Stimulated activated naive CD4-positive, alpha-beta T cell treated with Interleukin-2 at 50 U/mL for 16 hours (primary cell): ENCODE results near the gene ACTL8.

Experiments used
- DNase-seq: peaks from one replicate; lab custom pipeline; 2025; lab: John Stamatoyannopoulos, UW

The ACTL8 gene

DNA sequence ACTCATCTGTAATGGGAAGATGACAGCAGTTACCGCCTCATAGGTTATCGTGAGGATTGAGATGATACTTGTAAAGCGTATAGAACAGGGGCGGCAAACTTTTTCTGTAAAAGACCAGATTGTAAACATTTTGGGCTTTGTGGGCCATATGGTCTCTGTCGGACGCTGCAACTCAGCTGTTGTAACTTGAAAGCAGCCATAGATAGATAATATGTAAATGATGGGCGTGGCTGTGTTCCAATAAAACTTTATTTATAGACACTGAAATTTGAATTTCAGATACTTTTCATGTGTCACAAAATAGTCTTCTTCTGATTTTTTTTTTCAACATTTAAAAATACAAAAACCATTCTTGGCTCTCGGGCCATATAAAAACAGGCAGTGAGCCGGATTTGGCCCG lies 15.8 kb downstream of the ACTL8 start:
- DNase-seq: no peak

DNA sequence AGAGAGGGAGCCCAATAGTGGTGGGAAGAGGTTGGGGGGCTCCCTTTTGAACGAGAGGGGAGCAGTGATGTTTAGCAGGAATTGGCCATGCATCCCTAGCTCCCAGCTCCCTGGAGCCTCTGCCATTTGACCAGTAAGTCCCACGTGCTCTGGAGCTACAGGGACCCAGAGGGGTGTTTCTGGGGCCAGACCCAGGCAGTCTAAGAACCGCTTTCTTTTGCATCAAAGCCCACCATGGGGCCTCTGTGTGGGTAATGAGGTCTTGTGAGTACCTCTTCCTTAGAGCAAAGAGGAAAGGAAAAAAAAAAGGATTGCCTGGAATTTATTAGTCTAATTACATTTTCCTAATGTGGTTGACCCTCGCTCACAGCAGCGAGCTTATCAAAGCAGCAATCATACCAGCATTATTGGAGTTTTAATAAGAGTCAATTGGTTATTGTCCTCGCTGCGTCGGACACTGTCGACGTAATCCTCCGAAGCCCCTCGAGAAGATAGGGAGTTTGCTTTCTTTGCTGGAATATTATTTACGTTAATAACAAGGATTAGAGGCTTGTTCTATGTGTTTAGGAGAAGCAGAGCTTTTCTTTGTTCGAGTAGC lies 17.6 kb downstream of the ACTL8 start:
- no peak for DNase-seq

DNA sequence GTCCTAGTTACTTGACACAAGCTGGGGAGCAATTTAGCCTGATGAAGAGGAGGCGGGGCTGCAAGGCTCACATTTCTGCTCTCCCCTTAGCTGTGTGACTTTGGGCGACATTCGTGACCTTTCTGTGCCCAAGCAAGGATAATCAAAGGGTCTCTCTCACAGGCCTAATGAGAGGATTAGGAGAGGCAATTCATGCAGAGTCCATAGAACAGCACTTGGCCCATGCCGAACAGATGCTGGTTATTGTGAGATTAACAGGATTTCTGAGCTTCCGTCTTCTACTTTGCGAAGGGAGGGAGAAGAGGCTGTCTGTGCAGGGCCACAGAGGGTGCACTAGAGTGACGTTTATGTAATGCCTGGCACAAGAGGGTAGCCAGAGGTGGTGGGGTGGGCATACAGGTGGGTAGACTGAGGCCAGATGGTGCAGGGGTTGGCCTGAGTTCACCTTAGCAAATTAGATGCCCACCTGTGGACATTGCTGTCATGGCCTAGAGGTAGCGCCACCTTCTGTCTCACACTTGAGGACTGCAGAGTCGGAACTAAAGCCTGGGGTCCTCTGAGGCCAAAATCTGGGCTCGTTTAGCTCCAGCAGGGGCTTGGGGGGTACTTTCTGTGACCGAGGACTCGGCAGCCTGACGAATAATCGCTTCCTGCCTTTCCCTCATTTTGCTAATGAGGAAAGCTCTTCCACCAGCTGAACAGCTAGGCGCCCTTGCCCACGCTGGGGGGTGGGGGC lies 18.6 kb downstream of the ACTL8 start:
- no peak for DNase-seq

DNA sequence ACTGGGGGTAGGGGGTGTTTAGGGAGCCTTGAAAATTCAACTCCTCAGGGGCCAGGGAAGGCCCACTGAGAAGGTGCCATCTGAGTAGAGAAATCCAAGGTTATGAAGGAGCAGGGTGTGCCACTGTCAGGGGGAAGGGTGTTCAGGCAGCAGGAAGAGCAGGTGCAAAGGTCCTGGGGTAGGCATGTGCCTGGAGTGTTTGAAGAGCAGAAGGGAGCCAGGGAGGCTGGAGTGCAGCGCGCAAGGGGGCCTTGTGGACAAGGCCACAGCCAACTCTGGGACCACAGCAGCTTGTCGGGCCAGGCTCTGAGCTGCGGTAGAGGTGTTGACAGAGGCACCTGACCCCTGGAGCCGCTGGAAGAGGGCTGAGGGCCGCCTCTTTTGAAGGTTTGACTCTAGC lies 19.3 kb downstream of the ACTL8 start:
- DNase-seq: no peak

DNA sequence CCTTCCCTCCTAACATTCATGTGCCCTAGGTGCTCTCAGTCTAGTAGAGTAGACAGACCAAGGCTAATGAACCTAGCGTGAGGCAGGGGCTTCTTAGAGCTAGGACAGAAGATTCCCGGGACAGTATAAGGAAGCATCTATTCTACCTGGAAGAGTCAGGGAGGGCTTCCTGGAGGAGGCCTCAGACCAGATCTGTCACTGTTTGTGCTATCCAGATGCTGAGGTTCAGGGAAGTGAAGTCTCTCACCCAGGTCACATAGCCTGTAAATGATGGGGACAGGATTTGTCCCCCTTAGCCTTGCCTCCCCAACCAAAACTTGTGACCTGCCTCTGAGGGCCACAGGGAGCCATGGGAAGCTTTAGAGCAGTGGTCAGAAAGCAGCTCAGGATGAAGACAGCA lies 20.7 kb downstream of the ACTL8 start:
- no peak for DNase-seq

DNA sequence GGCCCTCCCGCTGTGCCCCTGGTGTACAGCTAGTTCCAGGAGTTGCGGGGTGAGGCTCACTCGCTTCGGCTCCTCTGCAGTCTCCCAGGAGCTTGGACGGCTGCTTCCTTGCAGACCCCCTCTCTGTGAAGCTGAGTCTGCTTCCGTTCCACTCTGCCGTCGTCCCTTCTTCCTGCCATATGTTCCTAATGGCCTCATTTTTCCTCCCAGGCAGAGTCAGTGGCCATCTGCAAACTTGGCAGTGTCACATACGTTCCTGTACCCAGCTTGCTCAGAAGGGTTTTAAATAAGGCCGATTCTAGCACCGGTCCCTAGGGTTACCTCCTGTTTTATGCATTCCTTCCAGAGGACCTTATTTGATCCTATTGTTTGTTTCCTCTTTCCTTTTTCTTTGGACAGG lies 21.3 kb downstream of the ACTL8 start:
- DNase-seq: no peak

DNA sequence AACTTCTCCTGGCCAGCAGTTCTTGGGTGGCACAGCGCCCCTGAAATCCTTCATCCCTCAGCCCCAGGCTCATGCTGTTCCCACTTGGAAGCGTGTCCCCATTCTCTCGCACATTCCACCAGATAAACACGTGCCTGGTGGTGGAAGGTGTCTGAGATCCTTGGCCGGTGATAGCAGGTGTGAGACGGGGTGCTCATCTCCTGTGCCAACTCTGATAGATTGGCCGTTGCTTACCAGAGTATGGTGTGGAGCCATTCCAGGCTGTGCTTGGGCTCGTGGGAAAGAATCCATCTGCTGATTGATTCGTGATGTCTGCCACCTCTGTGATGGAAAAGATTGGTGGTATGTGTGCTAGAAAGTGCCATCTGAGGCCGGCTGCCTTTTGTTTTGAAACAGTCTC lies 22.2 kb downstream of the ACTL8 start:
- no peak for DNase-seq

DNA sequence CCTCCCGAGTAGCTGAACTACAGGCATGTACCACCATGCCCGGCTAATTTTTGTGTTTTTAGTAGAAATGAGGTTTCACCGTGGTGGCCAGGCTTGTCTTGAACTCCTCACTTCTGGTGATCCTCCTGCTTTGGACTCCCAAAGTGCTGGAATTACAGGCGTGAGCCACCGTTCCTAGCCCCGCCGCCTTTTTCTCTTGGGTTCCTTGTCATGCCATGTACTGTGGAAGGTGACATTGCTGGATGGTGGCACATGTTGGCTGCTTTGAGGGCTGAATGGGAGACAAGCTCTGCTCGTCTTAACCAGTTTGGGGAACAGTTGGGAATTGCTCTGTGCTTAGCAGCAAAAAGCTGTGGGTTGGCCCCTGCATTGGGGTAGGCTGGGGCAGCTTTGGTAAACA lies 22.7 kb downstream of the ACTL8 start:
- DNase-seq: no peak

DNA sequence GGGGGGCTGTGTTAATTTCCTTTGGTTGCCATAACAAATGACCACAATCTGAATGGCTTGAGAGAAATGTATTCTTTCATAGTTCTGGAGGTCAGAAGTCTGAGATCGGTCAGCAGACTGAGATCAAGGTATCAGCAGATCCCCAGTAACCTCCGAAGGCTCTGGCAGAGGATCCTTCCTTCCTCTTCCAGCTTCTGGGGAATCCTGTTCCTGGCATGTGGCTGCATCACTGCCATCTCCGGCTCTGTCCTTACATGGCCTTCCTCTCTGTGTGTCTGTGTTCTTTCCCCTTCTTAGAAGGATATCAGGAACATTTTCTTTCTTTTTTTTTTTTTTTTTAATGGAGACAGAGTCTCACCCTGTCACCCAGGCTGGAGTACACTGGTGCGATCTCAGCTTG lies 25.8 kb downstream of the ACTL8 start:
- no peak for DNase-seq

DNA sequence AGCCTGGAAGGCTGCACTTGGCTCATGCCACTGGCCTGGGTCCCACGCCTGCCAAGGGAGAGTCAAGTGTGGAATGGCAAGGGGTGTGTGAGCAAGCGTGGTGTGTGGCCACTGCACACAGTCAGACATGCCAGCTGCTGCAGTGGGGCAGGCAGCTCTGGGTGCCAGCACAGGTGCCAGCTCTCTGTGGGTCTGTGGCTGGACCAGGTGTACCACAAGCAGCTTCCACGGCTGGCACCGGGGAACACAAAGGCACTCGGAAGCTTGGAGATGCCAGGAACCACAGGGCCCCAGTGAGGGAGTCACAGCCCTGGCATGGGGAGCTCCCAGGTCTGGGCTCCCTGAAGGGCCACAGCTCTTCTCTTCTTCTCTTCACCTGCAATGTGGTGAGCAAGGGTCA lies 34.8 kb downstream of the ACTL8 start:
- DNase-seq: no peak

DNA sequence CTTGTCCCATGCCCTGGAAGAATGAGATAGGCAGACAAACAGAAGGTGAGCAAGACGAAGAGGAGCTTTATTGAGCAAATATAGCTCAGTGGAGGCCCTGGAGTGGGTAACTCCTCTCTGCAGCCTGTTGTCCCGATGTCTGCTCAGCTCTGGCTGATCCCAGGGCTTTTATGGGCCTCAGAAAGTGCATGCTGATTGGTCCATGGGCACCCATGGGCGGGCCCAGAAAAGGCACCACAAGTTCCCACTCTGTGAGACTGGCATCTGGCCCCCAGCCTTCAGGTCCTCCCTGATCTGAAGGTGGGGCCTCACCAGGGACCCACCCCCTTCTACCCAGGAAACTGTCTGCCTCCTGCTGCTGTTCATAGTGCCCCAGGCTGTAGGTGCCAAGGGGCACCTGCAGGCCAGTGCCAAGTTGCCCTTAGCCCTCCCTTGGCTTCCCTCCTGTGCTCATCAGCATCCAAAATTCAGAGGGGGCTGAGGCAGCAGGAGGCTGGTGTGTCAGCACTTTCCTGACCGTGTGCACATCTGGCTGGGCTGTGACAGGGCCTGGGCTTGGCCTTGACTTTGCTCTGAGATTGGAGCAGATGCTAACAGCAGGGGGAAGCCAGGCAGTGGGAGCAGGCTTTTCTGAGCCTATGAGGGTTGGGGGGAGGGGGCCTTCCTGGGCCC lies 35.4 kb downstream of the ACTL8 start:
- no peak for DNase-seq

DNA sequence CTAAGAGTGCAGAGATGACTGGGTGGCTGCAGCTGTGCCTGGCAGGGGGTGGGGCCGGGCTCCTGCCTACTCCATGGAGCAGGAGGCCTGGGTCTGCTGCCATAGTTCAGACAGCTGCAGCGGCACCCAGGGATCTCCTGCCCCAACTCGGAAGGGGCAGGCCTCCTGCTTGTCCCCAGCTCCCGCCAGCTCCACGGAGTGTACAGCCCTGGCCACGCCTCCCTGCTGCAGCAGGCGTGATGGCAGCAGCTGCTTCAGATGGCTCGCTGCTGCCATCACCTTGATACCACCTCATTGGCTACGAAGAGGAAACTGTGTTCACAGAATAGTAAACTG lies 35.9 kb downstream of the ACTL8 start:
- no peak for DNase-seq

DNA sequence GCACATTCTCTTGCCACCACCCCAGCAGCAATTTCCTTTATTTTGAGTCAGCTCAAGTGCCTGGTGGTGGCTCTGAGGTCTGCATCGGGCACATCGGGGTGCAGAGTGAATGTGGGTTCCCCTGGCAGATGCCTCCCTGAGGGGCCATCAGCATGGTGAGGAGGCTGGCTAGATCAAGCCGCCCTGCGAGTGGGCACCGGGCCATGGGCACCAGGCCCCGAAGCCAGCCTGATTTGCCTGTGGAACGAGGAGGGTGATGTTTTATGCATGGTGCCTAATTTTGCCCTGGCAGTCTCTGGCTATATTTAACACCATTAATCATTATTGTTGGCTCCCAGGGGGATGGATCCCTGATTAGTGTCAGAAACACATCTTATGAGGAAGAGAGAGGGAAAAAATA lies 36.3 kb downstream of the ACTL8 start:
- DNase-seq: no peak

DNA sequence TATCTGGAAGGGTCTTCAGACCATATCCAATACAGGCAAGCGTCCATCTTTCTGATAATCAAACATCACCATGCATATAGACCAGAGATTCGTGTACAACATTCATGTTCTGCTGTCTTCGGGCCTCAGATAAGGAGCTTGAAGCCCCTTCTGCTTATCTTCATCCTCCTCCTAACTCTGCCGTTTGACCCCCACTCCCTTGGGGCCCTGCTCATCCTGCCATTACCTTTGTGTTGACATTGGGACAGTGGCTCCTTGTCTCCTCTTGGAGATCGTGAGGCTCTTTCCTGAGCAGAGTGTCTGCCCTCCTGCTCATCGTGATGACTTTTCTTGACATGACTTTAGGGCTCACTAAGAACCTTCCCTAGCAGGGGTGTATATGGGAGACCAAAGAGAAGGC lies 37.3 kb downstream of the ACTL8 start:
- no peak for DNase-seq

DNA sequence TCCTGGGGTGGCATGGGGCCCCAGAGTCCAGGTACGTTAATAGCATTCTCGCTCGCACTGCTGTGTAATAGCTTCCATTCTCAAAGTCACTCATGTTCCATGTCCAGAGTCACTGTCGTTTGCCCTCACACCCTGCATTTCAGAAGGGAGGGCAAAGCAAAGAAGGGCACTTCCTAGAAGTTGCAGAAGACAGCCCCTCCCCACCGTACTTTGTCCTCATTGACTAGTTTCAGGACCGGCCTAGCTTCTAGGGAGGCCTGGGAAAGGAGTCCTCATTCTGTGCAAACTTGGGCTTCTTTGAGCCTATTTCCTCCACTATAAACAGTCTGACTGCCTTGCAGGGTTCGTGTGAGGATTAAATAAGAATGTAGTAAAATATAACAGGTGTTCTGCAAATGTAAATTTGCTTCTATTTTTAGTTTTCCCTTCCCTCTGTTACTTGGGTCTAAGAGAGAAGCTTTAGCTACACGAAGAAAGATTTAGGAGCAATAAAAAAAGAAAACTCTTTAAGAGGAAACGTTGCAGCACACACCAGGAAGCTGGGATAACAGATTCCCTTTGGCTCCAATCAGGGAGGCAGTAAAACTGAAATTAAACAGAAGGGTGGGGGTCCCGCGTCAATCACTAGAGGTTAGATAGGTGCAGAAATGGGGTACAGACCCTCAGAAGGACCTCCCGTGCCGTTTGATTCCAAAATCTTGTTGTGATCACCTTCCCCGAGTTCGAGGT lies 40.1 kb downstream of the ACTL8 start:
- no peak for DNase-seq

DNA sequence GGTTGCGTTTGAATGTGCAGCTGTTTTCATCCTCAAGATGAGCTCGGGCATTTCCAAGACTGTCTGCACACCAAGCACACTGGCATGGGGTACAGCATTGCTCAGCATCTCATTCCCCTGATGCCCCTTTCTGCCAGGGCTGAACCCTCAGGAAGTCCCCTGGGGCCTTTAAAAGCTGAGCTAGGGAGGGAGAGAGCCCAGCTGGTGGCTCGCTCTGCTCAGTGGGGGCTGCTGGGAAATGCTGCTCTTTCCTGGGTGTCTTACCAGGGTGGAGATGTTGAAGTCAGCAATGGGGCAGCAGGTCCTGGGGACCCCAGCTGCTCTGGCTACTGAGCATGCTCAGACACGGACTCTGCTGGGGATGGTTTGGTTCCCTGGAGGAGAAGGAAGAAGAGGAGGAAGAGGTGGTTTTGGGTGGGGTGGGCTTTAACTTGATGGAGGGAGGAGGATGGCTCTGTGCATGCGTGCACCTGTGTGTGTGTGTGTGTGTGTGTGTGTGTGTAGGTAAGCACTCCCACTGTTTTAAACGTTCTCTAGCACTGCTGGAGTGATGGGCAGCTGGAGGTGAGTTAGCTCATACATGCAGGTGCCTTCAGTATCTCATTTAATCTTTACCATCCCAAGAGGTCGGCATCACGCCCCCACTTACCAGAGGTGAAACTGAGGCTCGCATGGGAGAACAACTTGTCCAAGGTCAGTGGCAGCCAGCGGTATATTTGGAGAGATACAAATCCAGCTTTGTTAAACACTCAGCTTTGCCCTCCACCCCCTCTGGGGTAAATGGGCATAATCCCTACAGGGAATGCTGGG lies 40.9 kb downstream of the ACTL8 start:
- no peak for DNase-seq

DNA sequence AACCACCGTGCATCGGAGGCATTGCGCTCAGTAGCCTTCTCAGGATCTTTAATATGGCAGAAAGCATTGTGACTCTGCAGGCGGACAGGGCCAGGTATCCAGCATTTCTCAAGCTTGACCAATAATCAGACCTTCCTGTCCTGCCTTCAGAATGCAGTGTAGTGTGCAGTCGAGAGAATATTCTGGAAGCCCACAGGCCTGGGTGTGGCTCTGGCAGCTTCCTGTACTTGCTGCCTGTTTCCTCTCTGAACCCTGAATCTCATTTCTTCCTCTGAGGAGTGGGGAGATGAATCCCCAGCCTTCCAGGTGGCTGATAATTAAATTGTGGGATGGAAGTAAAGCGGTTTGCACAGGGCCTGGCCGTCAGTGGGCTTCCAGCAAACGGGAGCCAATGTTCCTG lies 42.3 kb downstream of the ACTL8 start:
- no peak for DNase-seq

DNA sequence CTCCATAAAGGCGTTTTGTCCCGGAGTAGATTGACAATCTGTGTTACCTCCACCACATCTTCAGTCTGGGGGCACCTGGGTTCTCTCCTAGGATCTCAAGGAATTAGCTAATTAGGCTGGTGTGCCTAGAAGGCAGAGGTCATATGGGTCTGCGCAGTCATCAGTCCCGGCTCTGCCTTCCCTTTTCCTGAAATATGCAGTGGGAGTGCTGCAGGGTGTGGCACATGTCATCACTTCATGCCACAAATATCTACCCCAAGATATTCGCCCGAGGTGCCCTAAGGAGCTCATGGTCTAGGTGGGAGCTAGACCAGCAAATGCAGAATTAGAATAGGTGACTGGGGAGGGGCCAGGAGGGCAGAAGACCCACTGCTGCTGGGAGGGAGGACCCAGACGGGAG lies 42.9 kb downstream of the ACTL8 start:
- no peak for DNase-seq

DNA sequence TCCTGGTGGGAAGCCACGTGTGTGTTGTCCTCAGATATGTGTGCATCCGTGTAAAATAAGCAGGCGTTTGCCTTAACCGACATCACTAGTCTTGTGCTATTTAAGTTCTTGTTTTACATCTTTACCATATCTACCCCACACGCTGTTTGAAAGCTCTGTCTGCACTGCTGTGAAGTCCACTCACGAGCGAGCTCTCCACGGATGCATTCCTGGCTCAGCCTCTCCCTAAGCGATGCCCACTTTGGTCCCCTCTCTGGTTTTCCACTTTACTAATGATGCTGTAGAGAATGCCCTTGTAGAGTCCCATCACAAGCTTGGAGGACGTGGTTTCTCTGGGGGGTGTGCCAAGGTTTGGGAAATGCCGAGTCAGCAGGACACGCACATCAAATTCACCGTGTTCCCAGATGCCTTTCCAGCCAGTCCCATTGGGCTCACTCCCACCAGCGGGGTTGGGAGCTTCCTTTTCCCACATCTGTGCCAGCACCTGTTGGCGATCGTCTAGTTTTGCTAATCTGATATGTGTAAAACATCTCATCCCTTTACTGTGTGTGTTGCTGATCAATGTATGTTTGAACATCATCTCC lies 43.8 kb downstream of the ACTL8 start:
- no peak for DNase-seq

DNA sequence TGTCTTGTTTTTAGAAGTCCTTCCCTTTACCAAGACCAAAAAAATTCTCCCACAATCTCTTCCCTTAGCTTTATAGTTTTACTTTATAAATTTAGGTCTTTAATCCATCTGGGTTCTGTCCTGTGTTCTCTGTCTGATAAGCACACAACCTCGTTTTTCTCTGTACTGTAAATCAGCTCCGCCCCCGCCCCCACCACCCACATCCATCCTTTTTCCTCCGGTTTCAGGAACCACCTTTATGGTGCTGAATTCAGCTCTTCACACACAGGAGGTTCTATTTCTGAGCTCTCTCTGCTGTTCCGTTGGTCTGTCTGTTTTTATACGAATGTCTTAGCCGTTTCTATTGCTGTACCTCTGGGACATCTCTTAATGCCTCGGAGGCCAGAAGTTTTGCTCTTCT lies 44.5 kb downstream of the ACTL8 start:
- DNase-seq: no peak

DNA sequence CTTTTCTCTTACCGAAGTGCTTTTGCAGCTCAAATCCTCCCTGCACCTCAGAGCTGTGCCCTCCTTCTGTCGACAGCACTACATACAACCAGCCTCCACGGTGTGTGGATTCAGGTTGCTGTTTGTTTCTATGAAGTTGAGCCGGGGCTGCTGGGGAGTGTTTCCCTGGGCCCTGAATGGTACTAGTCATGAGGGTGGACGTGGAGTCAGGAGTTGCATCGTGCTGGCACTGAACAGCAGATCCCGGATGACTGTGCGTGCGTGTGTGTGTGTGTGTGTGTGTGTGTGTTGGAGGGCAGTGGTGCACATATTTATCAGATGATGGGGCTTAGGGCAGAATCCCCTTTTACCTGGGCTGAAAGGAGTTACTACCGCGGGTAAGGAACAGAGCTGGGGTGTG lies 47.0 kb downstream of the ACTL8 start:
- DNase-seq: no peak

DNA sequence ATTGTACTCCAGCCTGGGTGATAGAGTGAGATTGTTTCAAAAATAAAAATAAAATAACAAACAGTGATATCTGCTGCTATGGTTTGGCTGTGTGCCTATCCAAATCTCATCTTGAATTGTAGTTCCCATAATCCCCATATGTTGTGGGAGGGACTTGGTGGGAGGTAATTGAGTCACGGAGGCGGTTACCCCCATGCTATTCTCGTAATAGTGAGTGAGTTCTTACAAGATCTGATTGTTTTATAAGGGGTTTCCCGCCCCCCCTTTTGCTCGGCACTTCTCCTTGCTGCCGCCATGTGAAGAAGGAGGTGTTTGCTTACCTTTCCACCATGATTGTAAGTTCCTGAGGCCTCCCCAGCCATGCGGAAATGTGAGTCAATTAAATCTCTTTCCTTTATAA lies 47.8 kb downstream of the ACTL8 start:
- no peak for DNase-seq
